ENCODE results near the gene TMIGD3.

DNA sequence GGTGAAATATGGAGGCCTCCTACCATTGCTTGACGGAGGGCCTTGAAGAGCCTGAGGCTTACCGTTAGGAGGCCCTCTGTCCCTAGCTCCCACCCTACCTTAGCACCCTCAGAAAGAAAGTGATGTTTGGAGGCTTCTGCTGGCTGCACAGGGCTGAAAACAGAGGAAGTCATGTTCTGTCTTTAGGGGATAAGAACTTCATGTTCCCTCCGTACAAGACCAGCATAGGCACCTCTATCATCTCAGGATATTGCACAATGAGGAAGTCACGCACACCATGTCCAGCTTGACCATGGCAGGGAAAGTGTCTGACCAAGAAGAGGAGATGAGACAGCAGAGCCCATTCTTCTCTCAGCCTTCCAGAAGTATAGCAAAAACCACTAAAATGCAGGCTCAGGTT lies 13.8 kb downstream of the TMIGD3 start:
- TF ChIP-seq ZNF274 (IDR thresholded peaks at IDR 0.05; ENCODE audit: low read depth, low read length) (no peak), SUZ12 (IDR thresholded peaks at IDR 0.05; ENCODE audit: extremely low read depth, insufficient read depth, insufficient read length) (no peak), YY1 (IDR thresholded peaks at IDR 0.05; ENCODE audit: insufficient read depth, insufficient read length) (no peak)

Data from NT2/D1 (cell line).